MCF 10A (cell line): Measurements from ENCODE around the gene GLRA3. TPM values are rescaled to one million over a fixed set of nuclear protein-coding genes. Genes with fewer than 3 reads are reported as not detected.

Experiments
- total RNA-seq: library from RNA; stranded (reverse); gene quantifications from 2 replicates; pipeline ENCODE4 v1.2.3, GENCODE V29; 2022

GLRA3 gene
- total RNA-seq, 1 experiment from 2014 or later, result not detected

Other genes with a start within 250 kb of the GLRA3 start
- not detected in 2 replicates for gene ADAM29, start 89.1 kb upstream of the GLRA3 start, total RNA-seq